ENCODE data around the gene GALR2. TPM values are rescaled to one million over a fixed set of nuclear protein-coding genes. Genes with fewer than 3 reads are reported as not detected.

The GALR2 gene
- polyA plus RNA-seq, 2 of the 4 experiments (the other 2 are of a cell fraction), result 0.32 to 0.44 TPM

GRCh38 chr17:76046064-76046463, 28.5 kb upstream of the GALR2 start:
- no peaks in the 10 kb centered on the region for H3K4me1 ChIP-seq
- ATAC-seq (no peak), DNase-seq (ENCODE audit: low read depth in 1 of 2, low spot score in 1 of 2) (no peak), FAIRE-seq (no peak)
- 98% methylated on average over 8 of the region's 8 CpGs for WGBS (ENCODE audit: missing lambda C conversion rate)
- H3K4me2 ChIP-seq, result no peak overlapping the region
- H3K9me3 ChIP-seq, result no peaks in the 10 kb centered on the region
- ChIA-PET CTCF (interaction anchor here (0.8 to 23.8 kb wide), 7 partner anchors 12 to 340 kb away, joined by 3 to 357 read pairs (median 4); no protein-coding TSS in a partner anchor), POLR2A (no interaction called here)
- no peak overlapping the region for H3K27ac ChIP-seq
- no peak for TF ChIP-seq EHMT2 (IDR thresholded peaks at IDR 0.05; ENCODE audit: low read depth)
- H3K4me3 ChIP-seq, result no peak overlapping the region

DNA sequence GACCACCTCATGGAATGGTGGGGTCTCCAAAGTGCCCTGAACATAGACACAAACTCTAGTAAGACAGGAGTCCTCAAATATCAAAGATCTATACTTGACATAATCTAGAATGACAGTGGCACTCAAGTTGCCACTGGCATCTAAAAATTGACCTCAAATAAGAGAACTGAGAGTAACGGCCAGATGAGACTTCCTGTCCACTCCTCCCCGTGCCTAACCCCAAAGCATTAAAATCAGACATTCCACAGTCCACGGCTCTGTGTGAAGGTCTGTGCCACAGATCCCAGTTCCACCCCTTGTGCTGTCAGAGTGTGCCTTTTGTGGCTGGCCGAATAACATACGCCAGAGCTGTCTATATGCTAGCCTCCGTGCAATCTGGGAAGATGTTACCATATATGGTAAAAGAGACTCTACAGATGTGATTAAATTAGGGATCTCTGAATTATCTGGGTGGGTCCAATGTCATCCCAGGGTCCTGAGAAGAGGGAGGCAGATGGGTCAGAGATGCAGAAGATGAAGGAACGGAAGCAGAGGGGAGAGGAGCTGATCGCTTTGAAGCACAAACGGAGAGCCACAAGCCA, 26.5 kb upstream of the GALR2 start:
- H3K4me2 ChIP-seq, result no peak overlapping the region
- ChIA-PET CTCF (interaction anchor here (1.0 to 23.8 kb wide), 3 partner anchors 35 to 232 kb away, joined by 4 to 357 read pairs (median 5); no protein-coding TSS in a partner anchor), POLR2A (no interaction called here)
- WGBS (ENCODE audit: missing lambda C conversion rate), result 92% methylated on average over 9 of the region's 9 CpGs
- no peak for DNase-seq (ENCODE audit: low read depth in 1 of 2, low spot score in 1 of 2)
- no peaks in the 10 kb centered on the region for H3K9me3 ChIP-seq
- H3K4me3 ChIP-seq, result no peak overlapping the region
- TF ChIP-seq, protein P1, sequence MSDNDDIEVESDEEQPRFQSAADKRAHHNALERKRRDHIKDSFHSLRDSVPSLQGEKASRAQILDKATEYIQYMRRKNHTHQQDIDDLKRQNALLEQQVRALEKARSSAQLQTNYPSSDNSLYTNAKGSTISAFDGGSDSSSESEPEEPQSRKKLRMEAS (IDR thresholded peaks at IDR 0.05), result no peak
- no peak for TF ChIP-seq PHF8 (IDR thresholded peaks at IDR 0.05; ENCODE audit: borderline replicate concordance, low read depth)
- TF ChIP-seq RAD21 (conservative IDR thresholded peaks at IDR 0.05 in 1 of 2, IDR thresholded peaks at IDR 0.05 in 1 of 2), result no peak
- TF ChIP-seq GATA3 (IDR thresholded peaks at IDR 0.05; ENCODE audit: borderline replicate concordance), result no peak
- TF ChIP-seq KDM5A (IDR thresholded peaks at IDR 0.05), result no peak
- H3K4me1 ChIP-seq, result no peaks in the 10 kb centered on the region
- no peak for FAIRE-seq
- no peak overlapping the region for H3K27ac ChIP-seq
- ATAC-seq, result no peak

- no peak overlapping the region for H3K4me2 ChIP-seq
- no peak for DNase-seq (ENCODE audit: low read depth in 1 of 2, low spot score in 1 of 2)
- 83% methylated on average over 9 of the region's 9 CpGs for WGBS (ENCODE audit: missing lambda C conversion rate)
- TF ChIP-seq, protein P2, sequence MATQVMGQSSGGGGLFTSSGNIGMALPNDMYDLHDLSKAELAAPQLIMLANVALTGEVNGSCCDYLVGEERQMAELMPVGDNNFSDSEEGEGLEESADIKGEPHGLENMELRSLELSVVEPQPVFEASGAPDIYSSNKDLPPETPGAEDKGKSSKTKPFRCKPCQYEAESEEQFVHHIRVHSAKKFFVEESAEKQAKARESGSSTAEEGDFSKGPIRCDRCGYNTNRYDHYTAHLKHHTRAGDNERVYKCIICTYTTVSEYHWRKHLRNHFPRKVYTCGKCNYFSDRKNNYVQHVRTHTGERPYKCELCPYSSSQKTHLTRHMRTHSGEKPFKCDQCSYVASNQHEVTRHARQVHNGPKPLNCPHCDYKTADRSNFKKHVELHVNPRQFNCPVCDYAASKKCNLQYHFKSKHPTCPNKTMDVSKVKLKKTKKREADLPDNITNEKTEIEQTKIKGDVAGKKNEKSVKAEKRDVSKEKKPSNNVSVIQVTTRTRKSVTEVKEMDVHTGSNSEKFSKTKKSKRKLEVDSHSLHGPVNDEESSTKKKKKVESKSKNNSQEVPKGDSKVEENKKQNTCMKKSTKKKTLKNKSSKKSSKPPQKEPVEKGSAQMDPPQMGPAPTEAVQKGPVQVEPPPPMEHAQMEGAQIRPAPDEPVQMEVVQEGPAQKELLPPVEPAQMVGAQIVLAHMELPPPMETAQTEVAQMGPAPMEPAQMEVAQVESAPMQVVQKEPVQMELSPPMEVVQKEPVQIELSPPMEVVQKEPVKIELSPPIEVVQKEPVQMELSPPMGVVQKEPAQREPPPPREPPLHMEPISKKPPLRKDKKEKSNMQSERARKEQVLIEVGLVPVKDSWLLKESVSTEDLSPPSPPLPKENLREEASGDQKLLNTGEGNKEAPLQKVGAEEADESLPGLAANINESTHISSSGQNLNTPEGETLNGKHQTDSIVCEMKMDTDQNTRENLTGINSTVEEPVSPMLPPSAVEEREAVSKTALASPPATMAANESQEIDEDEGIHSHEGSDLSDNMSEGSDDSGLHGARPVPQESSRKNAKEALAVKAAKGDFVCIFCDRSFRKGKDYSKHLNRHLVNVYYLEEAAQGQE (IDR thresholded peaks at IDR 0.05), result no peak
- TF ChIP-seq EP300 (IDR thresholded peaks at IDR 0.05) (no peak), HOXB5 (CRISPR knock-in tag; IDR thresholded peaks at IDR 0.05) (no peak), CBX8 (IDR thresholded peaks at IDR 0.05) (no peak), KDM5A (IDR thresholded peaks at IDR 0.05) (no peak), MAZ (IDR thresholded peaks at IDR 0.05; ENCODE audit: borderline replicate concordance, low read depth, low read length) (no peak), ZNF302 (CRISPR knock-in tag; IDR thresholded peaks at IDR 0.05) (no peak), KDM1A (IDR thresholded peaks at IDR 0.05; ENCODE audit: low read depth) (no peak), EHF (CRISPR knock-in tag; IDR thresholded peaks at IDR 0.05) (no peak), JUNB (IDR thresholded peaks at IDR 0.05) (no peak)
- peaks cover 3% of the 10 kb centered on the region; the same call in 2 of the 3 replicates for H3K4me1 ChIP-seq
- no peak overlapping the region for H3K27ac ChIP-seq
- ATAC-seq, result no peak
- POLR2A ChIA-PET, result no interaction called here
- FAIRE-seq, result no peak
- no peak overlapping the region for H3K4me3 ChIP-seq
- CTCF ChIA-PET, result interaction anchor here (1.0 to 23.8 kb wide), 4 partner anchors 35 to 231 kb away, joined by 4 to 357 read pairs (median 8); no protein-coding TSS in a partner anchor
- H3K9me3 ChIP-seq, result no peaks in the 10 kb centered on the region
Measured at GRCh38 chr17:76048711-76049110, 25.9 kb upstream of the GALR2 start.

DNA sequence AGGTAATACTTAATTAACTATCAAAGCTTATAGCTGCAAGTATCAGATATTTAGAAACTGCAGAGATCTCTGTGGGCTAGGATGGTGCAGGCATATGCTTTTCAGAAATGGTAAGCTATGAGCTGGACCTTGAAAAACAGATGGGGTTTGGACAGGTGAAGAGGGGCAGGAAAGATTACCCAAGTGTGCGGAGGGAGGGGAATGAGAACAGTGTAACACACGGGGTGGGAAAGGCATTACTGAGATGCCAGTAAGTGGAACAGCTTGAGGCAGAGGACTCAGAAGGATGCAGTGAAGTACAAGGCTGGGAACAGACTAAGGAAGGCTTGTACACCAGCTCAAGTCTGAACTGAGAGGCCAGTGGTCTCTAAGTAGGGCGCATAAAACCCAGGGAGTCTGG, 25.3 kb upstream of the GALR2 start:
- POLR2A ChIA-PET, result no interaction called here

More for the DNA sequence above, 25.3 kb upstream of the GALR2 start:
- ATAC-seq (no peak), DNase-seq (ENCODE audit: low read depth in 1 of 2, low spot score in 1 of 2) (no peak), FAIRE-seq (no peak)
- no peak overlapping the region for H3K4me3 ChIP-seq
- no peak overlapping the region for H3K4me2 ChIP-seq
- CTCF ChIA-PET, result interaction anchor here (0.7 to 2.5 kb wide), 4 partner anchors 35 to 106 kb away, joined by 3 to 15 read pairs (median 8); no protein-coding TSS in a partner anchor
- TF ChIP-seq HES2 (IDR thresholded peaks at IDR 0.05), result no peak
- no peak for TF ChIP-seq ZSCAN20 (CRISPR knock-in tag; IDR thresholded peaks at IDR 0.05)
- TF ChIP-seq POLR2A (IDR thresholded peaks at IDR 0.05; ENCODE audit: low read length), result no peak
- no peaks in the 10 kb centered on the region for H3K9me3 ChIP-seq
- WGBS (ENCODE audit: missing lambda C conversion rate), result 88% methylated on average over 3 of the region's 3 CpGs
- H3K27ac ChIP-seq, result no peak overlapping the region
- H3K4me1 ChIP-seq, result peaks cover 7% of the 10 kb centered on the region; the same call in 2 of the 3 replicates

All from A549 (cell line).